LNCAP (cell line): Measurements from ENCODE around the gene ZSCAN5A.
"Not testable (repeated sequence)": the region's sequence is repeated elsewhere in the genome, so short reads cannot be mapped to it uniquely, and the experiment has no call there.

Source experiments
- CTCF ChIP-seq: fragments of 450-650 bp; IDR thresholded peaks from 2 replicates; pipeline ENCODE4 v1.5.1; 2017; ENCODE audit warnings: mild to moderate bottlenecking

The ZSCAN5A gene

GRCh38 chr19:56197646-56198045 lies 117.0 kb downstream of the ZSCAN5A start, which contains the start of gene ZSCAN5B:
ZSCAN5B (minus strand) TSS chr19:56197783; CDS start chr19:56193052, 4,731 bp downstream.
- TF ChIP-seq CTCF, result not testable (repeated sequence)

- TF ChIP-seq CTCF, result no peak
Measured at GRCh38 chr19:56193981-56194640, 120.5 kb downstream of the ZSCAN5A start.

GRCh38 chr19:56191711-56192110 lies 122.9 kb downstream of the ZSCAN5A start:
- no peak for TF ChIP-seq CTCF

GRCh38 chr19:56191115-56191514 lies 123.5 kb downstream of the ZSCAN5A start:
- no peak for TF ChIP-seq CTCF

GRCh38 chr19:56189785-56190184 lies 124.9 kb downstream of the ZSCAN5A start:
- TF ChIP-seq CTCF, result no peak

GRCh38 chr19:56177564-56178243 lies 136.9 kb downstream of the ZSCAN5A start:
- TF ChIP-seq CTCF, result no peak

- TF ChIP-seq CTCF, result no peak
Measured at GRCh38 chr19:56176881-56177280, 137.8 kb downstream of the ZSCAN5A start.
